ENCODE data around the gene CD164. TPM values are rescaled to one million over a fixed set of nuclear protein-coding genes. Genes with fewer than 3 reads are reported as not detected.

CD164 gene
- polyA plus RNA-seq, 1 donor from 2014 or later: 215 TPM

GRCh38 chr6:109320072-109320471 is 62.2 kb downstream of the CD164 start:
- Mint-ChIP-seq H3K4me1 (peaks cover 7 to 19% (median 9%) of the 10 kb centered on the region in 3 donors), H3K4me3 (no peak overlapping the region), H3K36me3 (no peaks in the 10 kb centered on the region), H3K27me3 (no peaks in the 10 kb centered on the region), H3K27ac (no peak overlapping the region), H3K9me3 (no peaks in the 10 kb centered on the region)

- H3K4me3 Mint-ChIP-seq: no peak overlapping the region
- H3K27me3 Mint-ChIP-seq: no peaks in the 10 kb centered on the region
- peaks cover 7 to 19% (median 9%) of the 10 kb centered on the region in 3 donors for H3K4me1 Mint-ChIP-seq
- H3K9me3 Mint-ChIP-seq: no peaks in the 10 kb centered on the region
- no peaks in the 10 kb centered on the region for H3K36me3 Mint-ChIP-seq
- H3K27ac Mint-ChIP-seq: no peak overlapping the region
Observed at GRCh38 chr6:109318328-109318876, 63.9 kb downstream of the CD164 start.

- Mint-ChIP-seq H3K27ac (no peak overlapping the region), H3K9me3 (no peaks in the 10 kb centered on the region), H3K4me3 (no peak overlapping the region), H3K4me1 (peaks cover 0 to 6% (median 0%) of the 10 kb centered on the region in 3 donors), H3K36me3 (no peaks in the 10 kb centered on the region), H3K27me3 (no peaks in the 10 kb centered on the region)
Observed at GRCh38 chr6:109316909-109317308, 65.4 kb downstream of the CD164 start.

Other genes with a start within 250 kb of the CD164 start
- 1.1 TPM for gene PPIL6, start 58.2 kb upstream of the CD164 start, polyA plus RNA-seq
- gene SMPD2, start 58.3 kb upstream of the CD164 start, polyA plus RNA-seq: 22.0 TPM
- gene MICAL1, start 73.3 kb upstream of the CD164 start, polyA plus RNA-seq: 23.9 TPM
- 15.5 TPM for gene ZBTB24, start 100.8 kb upstream of the CD164 start, polyA plus RNA-seq

All from IgD-negative memory B cell (primary cell).